Mesodermal cell (in vitro differentiated cells): ENCODE data around the gene AGBL1.

Experiments used
- H3K27ac ChIP-seq: 2 replicates; pipeline ENCODE4 v1.7.0; 2013; ENCODE audit warnings: mild to moderate bottlenecking, low read depth, low read length, moderate library complexity; ENCODE audit not compliant: severe bottlenecking
- H3K36me3 ChIP-seq: 2 replicates; pipeline ENCODE4 v1.7.1; 2013; ENCODE audit warnings: mild to moderate bottlenecking, low read length, moderate library complexity; ENCODE audit not compliant: control insufficient read depth, insufficient read depth
- H3K4me1 ChIP-seq: one replicate; pipeline ENCODE4 v1.7.1; 2013; ENCODE audit warnings: mild to moderate bottlenecking, low read length; ENCODE audit not compliant: insufficient read depth, control insufficient read depth, poor library complexity, severe bottlenecking
- H3K4me3 ChIP-seq: 2 replicates; pipeline ENCODE4 v1.7.0; 2013; ENCODE audit warnings: low read length, control low read depth, mild to moderate bottlenecking; ENCODE audit not compliant: insufficient read depth, poor library complexity, severe bottlenecking; ENCODE audit errors: extremely low read depth
- H3K9me3 ChIP-seq: 2 replicates; pipeline ENCODE4 v1.7.1; 2013; ENCODE audit warnings: mild to moderate bottlenecking, low read length, moderate library complexity; ENCODE audit not compliant: control insufficient read depth
- WGBS, 2 experiments: methylation state at CpG; one replicate each; pipeline ENCODE4 v1.1.5; 2013; ENCODE audit warnings: missing lambda C conversion rate in 2 of 2; ENCODE audit not compliant: insufficient coverage in 2 of 2; 5-methylcytosine and 5-hydroxymethylcytosine counted together

Gene AGBL1

DNA sequence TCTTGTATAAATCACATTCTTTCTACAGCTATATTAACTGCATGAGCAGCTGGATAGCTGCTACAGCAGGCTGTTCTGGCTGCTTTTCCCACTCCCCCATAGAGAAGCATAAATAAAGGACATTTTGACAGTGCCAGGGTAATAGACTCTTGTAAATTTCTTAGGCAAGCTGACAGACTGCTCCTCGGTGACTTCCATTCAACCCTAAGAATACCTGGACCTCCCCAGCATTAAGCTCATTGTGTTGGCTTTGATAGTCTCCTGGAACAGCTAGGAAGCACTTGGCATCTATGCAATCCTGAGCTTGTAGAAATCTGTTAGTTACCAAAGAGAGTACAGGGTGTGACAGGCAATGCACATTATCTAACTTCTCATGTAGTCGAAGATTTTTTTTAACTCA is 475.4 kb downstream of the AGBL1 start:
- Histone ChIP-seq H3K4me3 (no peak overlapping the region), H3K36me3 (no peaks in the 10 kb centered on the region), H3K4me1 (no peaks in the 10 kb centered on the region), H3K27ac (no peak overlapping the region), H3K9me3 (no peaks in the 10 kb centered on the region)
- 88 to 100% methylated on average over 1 of the region's 2 CpGs for WGBS, 2 experiments

DNA sequence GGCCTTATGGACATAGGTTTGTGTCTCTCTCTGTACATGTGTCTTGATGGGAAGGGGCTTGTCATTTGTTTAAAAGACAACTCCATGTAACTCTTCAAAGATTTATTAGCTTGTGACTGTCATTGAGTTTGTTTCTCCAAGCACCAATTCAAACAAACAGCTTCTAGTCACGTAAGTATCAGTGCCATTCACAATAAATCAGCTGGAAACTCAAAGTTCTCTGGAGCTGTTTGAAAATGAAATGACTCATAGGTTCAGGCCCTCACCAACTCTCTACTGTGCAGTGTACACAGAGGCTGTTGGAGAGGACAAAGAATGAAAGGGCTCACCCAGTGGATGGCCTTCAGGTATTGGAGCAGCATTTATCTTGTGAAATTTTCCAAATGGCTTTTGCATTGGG is 476.3 kb downstream of the AGBL1 start:
- H3K4me1 ChIP-seq, result no peaks in the 10 kb centered on the region
- no peak overlapping the region for H3K4me3 ChIP-seq
- WGBS, 2 experiments, result 71% methylated on average over 1 of the region's 1 CpG; no CpG with 5 or more reads in 1 of the 2 experiments
- H3K36me3 ChIP-seq, result no peaks in the 10 kb centered on the region
- no peak overlapping the region for H3K27ac ChIP-seq
- H3K9me3 ChIP-seq, result no peaks in the 10 kb centered on the region

DNA sequence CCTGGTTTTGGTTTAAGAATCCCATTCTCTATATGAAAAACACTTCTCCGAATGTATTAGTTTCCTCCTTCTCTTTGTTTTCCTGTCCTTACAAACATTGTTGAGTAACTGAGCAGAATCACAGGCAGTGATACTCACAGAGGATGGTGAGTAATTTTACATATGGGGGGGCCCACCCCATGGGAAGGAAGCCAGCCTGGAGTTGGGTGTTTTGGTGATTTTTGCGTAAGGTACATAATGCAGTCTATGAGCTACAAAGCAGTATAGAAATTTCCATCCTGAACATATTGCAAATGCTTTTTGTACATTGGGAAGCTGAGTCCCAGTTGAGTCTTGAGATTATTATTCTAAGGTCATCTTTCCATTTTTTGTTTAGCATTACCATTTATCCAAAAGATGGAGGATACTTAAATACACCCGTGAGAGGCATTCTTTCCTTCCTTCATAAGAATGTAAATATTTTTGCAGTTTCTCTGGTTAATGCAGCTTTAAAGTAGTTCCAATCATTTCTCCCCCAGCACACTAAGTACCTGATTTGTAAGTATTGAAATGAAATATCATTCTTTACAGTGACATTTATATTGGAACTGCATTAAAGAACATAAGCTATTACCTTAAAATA is 476.8 kb downstream of the AGBL1 start:
- Histone ChIP-seq H3K4me1 (no peaks in the 10 kb centered on the region), H3K27ac (no peak overlapping the region), H3K36me3 (no peaks in the 10 kb centered on the region), H3K9me3 (no peaks in the 10 kb centered on the region), H3K4me3 (no peak overlapping the region)
- no CpG with 5 or more reads among the region's 3 CpGs for WGBS, 2 experiments

DNA sequence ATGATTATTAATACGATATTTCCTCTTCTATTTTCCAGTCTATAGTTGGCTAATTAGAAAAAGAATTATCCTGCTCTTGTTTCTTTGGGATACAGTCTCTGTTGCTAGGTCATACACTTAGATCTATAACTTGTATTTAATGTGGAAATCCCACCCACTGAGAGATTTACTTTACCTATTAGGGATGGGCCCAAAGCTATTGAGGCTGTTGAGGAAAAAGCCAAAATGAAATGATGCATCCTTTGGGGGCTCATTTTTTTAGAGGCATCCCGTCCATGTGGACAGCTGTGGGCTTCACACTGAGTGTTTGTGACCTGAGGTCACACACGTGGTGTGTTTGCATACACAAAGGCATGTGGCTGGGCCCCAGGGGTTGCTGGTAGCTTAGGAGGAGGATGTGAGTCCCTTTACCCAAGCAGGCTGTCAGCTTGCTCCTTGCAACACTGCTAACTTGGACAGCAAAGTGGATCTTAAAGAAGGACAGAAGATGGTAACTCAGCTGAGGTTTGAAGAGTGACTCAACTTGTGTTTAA is 477.4 kb downstream of the AGBL1 start:
- 29 to 43% methylated on average over 1 of the region's 3 CpGs for WGBS, 2 experiments
- H3K36me3 ChIP-seq, result no peaks in the 10 kb centered on the region
- H3K9me3 ChIP-seq, result no peaks in the 10 kb centered on the region
- H3K4me1 ChIP-seq, result no peaks in the 10 kb centered on the region
- H3K4me3 ChIP-seq, result no peak overlapping the region
- no peak overlapping the region for H3K27ac ChIP-seq

DNA sequence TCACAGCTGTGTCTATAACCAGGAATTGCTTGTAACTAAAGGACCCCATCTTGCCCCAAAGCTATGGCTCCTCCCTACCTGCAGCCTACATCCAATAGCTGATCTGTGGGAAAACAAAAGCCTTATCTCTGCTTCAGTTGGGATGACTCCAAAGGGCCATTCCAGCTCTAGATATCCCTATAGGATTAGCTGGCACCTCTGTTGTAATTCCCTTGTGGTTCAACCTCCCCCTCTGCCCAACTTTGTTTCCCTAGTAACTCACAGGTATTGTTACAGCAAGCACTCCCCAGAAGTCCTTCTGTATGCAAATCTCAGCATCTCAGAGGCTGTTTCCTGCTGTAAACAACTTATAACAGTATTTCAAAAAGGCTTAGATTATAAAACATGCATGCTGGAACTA is 478.6 kb downstream of the AGBL1 start:
- Histone ChIP-seq H3K27ac (no peak overlapping the region), H3K36me3 (no peaks in the 10 kb centered on the region)

DNA sequence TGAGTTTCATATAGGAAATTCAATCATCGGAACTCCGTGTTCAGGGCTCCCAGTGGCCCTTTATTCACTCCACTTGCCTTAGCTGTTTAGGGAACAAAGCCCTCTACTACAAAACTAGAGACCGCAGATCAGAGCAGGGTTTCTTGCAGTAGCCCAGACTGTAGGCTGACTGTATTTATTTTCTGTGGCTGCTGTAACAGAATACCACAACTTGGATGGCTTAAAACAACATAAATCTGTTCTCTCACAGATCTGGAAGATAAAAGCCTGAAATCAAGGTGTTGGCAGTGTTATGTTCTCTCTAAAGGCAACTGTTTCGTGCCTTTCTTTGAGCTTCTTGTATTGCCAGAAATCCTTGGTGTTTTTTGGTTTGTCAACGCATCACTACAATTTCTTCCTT is 479.0 kb downstream of the AGBL1 start:
- H3K9me3 ChIP-seq, result no peaks in the 10 kb centered on the region
- H3K4me3 ChIP-seq, result no peak overlapping the region
- no peaks in the 10 kb centered on the region for H3K4me1 ChIP-seq
- no peak overlapping the region for H3K27ac ChIP-seq
- no peaks in the 10 kb centered on the region for H3K36me3 ChIP-seq
- 68 to 90% methylated on average over 2 of the region's 5 CpGs for WGBS, 2 experiments

More for the DNA sequence above, 478.6 kb downstream of the AGBL1 start:
- Histone ChIP-seq H3K4me1 (no peaks in the 10 kb centered on the region), H3K9me3 (no peaks in the 10 kb centered on the region), H3K4me3 (no peak overlapping the region)

DNA sequence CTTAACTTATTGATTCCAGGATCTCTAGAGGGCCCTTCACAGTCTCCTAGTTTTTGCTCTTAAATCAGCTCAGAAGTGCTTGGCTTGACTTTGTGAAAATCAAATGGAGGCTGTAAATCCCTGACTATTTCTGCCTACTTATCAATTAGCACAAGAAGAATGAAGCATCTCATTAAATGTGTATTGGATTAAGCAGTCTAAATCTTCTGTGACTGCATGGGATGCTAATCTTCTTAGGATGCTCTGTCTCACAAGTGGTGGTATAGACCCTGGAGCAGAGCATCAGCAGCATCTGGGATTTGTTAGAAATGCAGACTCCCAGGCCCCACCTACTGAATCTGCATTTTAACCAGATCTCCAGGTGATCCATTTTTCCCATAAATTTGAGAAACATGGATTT is 488.7 kb downstream of the AGBL1 start:
- H3K36me3 ChIP-seq, result no peaks in the 10 kb centered on the region
- H3K4me3 ChIP-seq, result no peak overlapping the region
- H3K9me3 ChIP-seq, result no peaks in the 10 kb centered on the region
- H3K4me1 ChIP-seq, result no peaks in the 10 kb centered on the region
- no peak overlapping the region for H3K27ac ChIP-seq

DNA sequence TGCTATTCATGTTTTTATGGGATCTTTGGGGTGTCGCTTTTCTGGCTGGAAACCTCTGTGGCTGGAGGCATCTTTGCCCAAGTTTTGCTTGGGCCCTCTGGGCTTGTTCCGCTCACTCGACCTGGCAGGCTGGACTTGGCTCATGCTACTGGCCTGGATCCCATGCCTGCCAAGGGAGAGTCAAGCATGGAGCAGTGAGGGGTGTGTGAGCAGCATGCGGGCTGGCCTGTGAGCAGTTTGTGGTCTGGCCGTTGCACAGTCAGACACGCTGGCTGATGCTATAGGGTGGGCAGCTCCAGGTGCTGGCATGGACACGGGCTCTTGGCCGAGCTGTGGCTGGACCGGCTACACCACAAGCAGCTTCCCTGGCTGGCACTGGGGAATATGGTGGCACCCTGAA is 491.1 kb downstream of the AGBL1 start:
- Histone ChIP-seq H3K36me3 (no peaks in the 10 kb centered on the region), H3K4me1 (no peaks in the 10 kb centered on the region), H3K27ac (no peak overlapping the region), H3K9me3 (no peaks in the 10 kb centered on the region), H3K4me3 (no peak overlapping the region)
- WGBS, 2 experiments, result 95 to 98% methylated on average over 8 to 9 of the region's 9 CpGs

DNA sequence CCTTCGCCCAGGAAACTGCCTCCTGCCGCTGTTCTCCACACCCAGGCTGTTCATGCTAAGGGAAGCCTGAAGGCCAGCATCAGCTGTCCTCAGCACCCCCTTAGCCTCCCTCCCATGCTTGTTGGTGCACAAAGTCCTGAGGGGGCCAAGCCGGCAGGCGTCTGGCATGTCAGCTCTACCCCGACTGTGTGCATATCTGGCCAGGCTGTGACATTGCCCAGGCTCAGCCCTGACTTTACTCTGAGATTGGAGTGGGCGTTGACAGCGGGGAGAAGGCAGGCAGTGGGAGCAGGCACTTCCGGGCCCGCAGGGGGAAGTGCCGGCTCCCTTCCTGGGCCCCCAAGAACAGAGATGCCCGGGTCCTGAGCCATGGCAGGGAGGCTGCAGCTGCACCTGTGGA is 492.2 kb downstream of the AGBL1 start:
- Histone ChIP-seq H3K36me3 (no peaks in the 10 kb centered on the region), H3K27ac (no peak overlapping the region), H3K4me3 (no peak overlapping the region), H3K9me3 (no peaks in the 10 kb centered on the region), H3K4me1 (no peaks in the 10 kb centered on the region)
- 87 to 91% methylated on average over 9 to 10 of the region's 11 CpGs for WGBS, 2 experiments

DNA sequence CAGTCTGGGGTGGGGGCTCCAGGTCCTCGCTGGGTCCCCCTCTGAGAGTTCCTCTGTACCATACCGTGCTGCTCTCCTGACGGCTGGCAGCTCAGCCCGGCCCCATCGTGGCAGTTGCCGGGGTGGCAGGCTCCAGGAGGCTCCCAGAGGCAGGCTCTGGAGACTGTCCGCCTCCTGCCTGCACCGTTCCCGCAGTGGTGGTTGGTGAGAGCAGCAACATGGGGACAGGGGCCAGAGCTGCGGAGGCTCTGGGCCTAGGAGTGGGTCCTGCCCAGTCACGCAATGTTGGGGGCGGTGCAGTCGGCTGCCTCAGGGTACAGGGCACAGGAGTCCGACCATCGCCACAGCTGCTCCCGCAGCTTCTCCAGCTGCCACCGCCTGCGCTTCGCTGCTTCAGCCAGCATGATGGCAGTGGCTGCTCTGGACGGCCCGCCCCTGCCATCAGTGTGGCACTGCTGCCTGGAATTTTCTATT is 492.7 kb downstream of the AGBL1 start:
- H3K4me3 ChIP-seq, result no peak overlapping the region
- H3K36me3 ChIP-seq, result no peaks in the 10 kb centered on the region
- WGBS, 2 experiments, result 89 to 96% methylated on average over 17 to 18 of the region's 21 CpGs
- H3K4me1 ChIP-seq, result no peaks in the 10 kb centered on the region
- no peaks in the 10 kb centered on the region for H3K9me3 ChIP-seq
- H3K27ac ChIP-seq, result no peak overlapping the region

DNA sequence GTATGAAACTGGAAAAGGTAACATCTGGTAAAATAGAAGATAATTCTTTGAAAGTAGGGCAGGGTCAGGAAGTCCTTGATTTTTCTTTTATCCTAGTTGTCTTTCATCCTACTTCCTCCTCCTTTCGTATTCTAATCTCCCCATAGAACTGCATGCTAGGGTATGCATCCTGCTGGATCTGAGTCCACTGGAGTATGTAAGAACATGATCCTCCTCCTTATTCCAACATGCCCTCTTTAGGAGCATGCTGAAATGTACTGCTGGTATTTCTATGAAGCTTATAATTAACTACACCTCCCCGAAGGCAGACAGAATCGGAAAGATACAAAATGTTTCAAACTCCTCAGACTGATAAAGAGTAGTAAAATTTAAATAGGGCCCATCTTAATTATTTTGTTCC is 493.8 kb downstream of the AGBL1 start:
- Histone ChIP-seq H3K4me1 (no peaks in the 10 kb centered on the region), H3K27ac (no peak overlapping the region)
- WGBS, 2 experiments, result no CpG with 5 or more reads among the region's 3 CpGs

More for the DNA sequence above, 493.8 kb downstream of the AGBL1 start:
- Histone ChIP-seq H3K36me3 (no peaks in the 10 kb centered on the region), H3K4me3 (no peak overlapping the region), H3K9me3 (no peaks in the 10 kb centered on the region)
